PC-3 (cell line): ENCODE measurements around the gene NUDT8. TPM values are rescaled to one million over a fixed set of nuclear protein-coding genes. Genes with fewer than 3 reads are reported as not detected.

Experiments
- ATAC-seq: fragments of 200-7000 bp; cut with Tn5 transposase; 2 replicates; pipeline ENCODE4 v1.9.1; 2020; ENCODE audit warnings: mild to moderate bottlenecking, moderate library complexity
- BruUV-seq: library from RNA; stranded (reverse); fragments of 400-500 nt; replicated peaks from 2 replicates; lab custom pipeline; 2021; lab: Mats Ljungman, UMichigan
- CTCF ChIA-PET: fragments of 300-600 bp; sonication (Branson Sonifier 250); formaldehyde crosslinking; loops from one replicate; lab custom pipeline; 2022; ENCODE audit warnings: antibody characterized with exemption; lab: Charles Lee
- POLR2A ChIA-PET: fragments of 300-600 bp; sonication (Branson Sonifier 250); formaldehyde crosslinking; loops from one replicate; lab custom pipeline; 2022; ENCODE audit warnings: antibody characterized with exemption; ENCODE audit not compliant: unreplicated experiment; lab: Charles Lee
- DNase-seq: peaks from one replicate; pipeline ENCODE4 v3.0.0-alpha.2; 2015
- H2AFZ ChIP-seq: fragments of 300-600 bp; sonication (generic); 2 replicates; pipeline ENCODE4 v1.6.0; 2016; ENCODE audit warnings: antibody characterized with exemption, low read length
- H3F3A ChIP-seq: fragments of 300-600 bp; sonication (generic); one replicate; pipeline ENCODE4 v1.6.0; 2017; ENCODE audit warnings: antibody characterized with exemption, low read length, control low read depth, mild to moderate bottlenecking; ENCODE audit not compliant: unreplicated experiment
- H3K27ac ChIP-seq: fragments of 300-600 bp; sonication (generic); 2 replicates; pipeline ENCODE4 v1.5.1; 2016; ENCODE audit warnings: mild to moderate bottlenecking, low read length
- H3K27me3 ChIP-seq: fragments of 300-600 bp; sonication (generic); 2 replicates; pipeline ENCODE4 v1.6.1; 2016; ENCODE audit warnings: low read length, mixed read lengths
- H3K36me3 ChIP-seq: fragments of 300-600 bp; sonication (generic); 2 replicates; pipeline ENCODE4 v1.6.1; 2016; ENCODE audit warnings: low read depth, mixed run types, low read length, mixed read lengths
- H3K4me1 ChIP-seq: fragments of 300-600 bp; sonication (generic); 2 replicates; pipeline ENCODE4 v1.5.1; 2016; ENCODE audit warnings: low read length; ENCODE audit not compliant: insufficient read depth
- H3K4me2 ChIP-seq: fragments of 300-600 bp; sonication (generic); 2 replicates; pipeline ENCODE4 v1.6.0; 2016; ENCODE audit warnings: low read length
- H3K4me3 ChIP-seq: fragments of 300-600 bp; sonication (generic); 2 replicates; pipeline ENCODE4 v1.5.1; 2016; ENCODE audit warnings: mild to moderate bottlenecking, low read length, mixed read lengths
- H3K79me2 ChIP-seq: fragments of 300-600 bp; sonication (generic); 2 replicates; pipeline ENCODE4 v1.6.1; 2017; ENCODE audit warnings: low read length, mixed read lengths
- H3K9ac ChIP-seq: fragments of 300-600 bp; sonication (generic); 2 replicates; pipeline ENCODE4 v1.6.0; 2016; ENCODE audit warnings: mild to moderate bottlenecking, low read length
- H3K9me2 ChIP-seq: fragments of 300-600 bp; sonication (generic); replicated peaks from 2 replicates; pipeline ENCODE4 v1.6.1; 2016; ENCODE audit warnings: mixed run types, low read length, mixed read lengths
- H3K9me3 ChIP-seq: fragments of 300-600 bp; sonication (generic); 2 replicates; pipeline ENCODE4 v1.6.1; 2016; ENCODE audit warnings: low read length, mixed read lengths
- H4K20me1 ChIP-seq: fragments of 300-600 bp; sonication (generic); 2 replicates; pipeline ENCODE4 v1.6.1; 2016; ENCODE audit warnings: low read length, mixed read lengths
- CTCF ChIP-seq: fragments of 300-600 bp; sonication (generic); conservative IDR thresholded peaks from 2 replicates; pipeline ENCODE4 v1.5.1; 2017; ENCODE audit warnings: antibody characterized with exemption, low read depth, mild to moderate bottlenecking, low read length
- EZH2 ChIP-seq: fragments of 300-600 bp; sonication (generic); IDR thresholded peaks from one replicate; pipeline ENCODE4 v1.6.1; 2017; ENCODE audit warnings: antibody characterized with exemption, mild to moderate bottlenecking, low read length; ENCODE audit not compliant: unreplicated experiment
- EZH2phosphoT487 ChIP-seq: fragments of 300-600 bp; sonication (generic); IDR thresholded peaks from 2 replicates; pipeline ENCODE4 v1.6.1; 2018; ENCODE audit warnings: mild to moderate bottlenecking, antibody characterized with exemption, low read length, borderline replicate concordance
- intact Hi-C: fragments of 100-400 bp; cut with micrococcal nuclease; formaldehyde crosslinking; loops from 2 replicates; pipeline ENCODE4 v1.9.0; 2023
- total RNA-seq: library from RNA; depleted of rRNA; stranded (reverse); fragments of >200 nt; gene quantifications from 2 replicates; pipeline ENCODE4 v1.2.3, GENCODE V29; 2014

The NUDT8 gene
- total RNA-seq, 1 experiment from 2014 or later: 50.6 TPM

GRCh38 chr11:67635231-67635521 lies 5.4 kb upstream of the NUDT8 start:
- ATAC-seq (no peak), DNase-seq (no peak)
- Histone ChIP-seq H3K36me3 (no peaks in the 10 kb centered on the region), H3K9me2 (no peaks in the 10 kb centered on the region), H2AFZ (no peak overlapping the region), H3F3A (no peaks in the 10 kb centered on the region), H3K4me1 (peaks cover 7% of the 10 kb centered on the region), H3K4me3 (no peak overlapping the region), H3K9me3 (no peaks in the 10 kb centered on the region), H3K27ac (no peak overlapping the region), H3K79me2 (no peaks in the 10 kb centered on the region), H3K9ac (no peak overlapping the region), H3K27me3 (no peaks in the 10 kb centered on the region), H3K4me2 (no peak overlapping the region), H4K20me1 (no peaks in the 10 kb centered on the region)
- TF ChIP-seq CTCF: no peak
- TF ChIP-seq EZH2: no peak
- no peak for TF ChIP-seq EZH2phosphoT487
- ChIA-PET POLR2A (no interaction called here), CTCF (no interaction called here)
- no TSS peak for BruUV-seq
- intact Hi-C loops: no loop called here

DNA sequence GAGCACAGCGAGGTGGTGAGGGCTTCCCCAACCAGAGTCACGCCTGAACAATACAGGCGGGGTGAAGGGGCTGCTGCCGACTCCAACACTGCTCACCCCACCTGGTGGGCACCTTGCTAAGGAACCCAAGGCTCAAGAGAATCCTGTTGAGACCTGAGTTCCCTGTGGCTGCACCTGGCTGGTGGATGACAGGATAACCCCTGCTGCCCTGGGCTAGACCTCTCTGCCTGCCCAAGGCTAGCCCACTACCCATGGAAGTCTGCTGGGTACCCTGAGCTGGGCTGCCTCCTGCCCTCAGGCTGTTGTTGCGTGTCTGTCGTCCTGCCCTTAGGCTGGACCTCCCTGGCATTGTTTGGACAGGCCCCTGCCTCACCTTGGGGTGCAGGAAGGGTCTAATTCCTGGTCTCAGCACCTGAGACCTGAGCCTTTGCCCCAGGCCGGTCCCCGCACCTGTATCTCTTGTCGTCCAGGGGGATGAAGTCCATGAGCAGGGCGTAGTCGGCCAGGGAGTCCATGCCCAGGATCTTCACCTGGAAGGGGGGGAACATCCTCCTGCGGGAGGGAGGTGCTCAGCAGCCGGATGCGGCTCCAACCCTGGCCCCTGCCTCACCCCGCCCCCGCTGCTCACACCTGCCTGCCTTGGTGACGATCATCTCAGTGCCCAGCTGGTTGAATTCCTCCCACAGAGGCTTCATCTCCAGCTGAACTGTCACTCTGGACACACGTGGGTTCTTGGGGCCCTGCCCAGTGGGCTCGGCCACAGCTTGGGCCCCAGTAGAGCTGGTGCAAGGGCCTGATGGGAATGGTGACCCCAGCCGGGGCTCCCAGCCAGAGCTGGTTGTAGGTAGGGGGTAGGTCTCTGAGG lies 4.9 kb upstream of the NUDT8 start:
- H3K4me1 ChIP-seq: peaks cover 7% of the 10 kb centered on the region
- TF ChIP-seq EZH2 (no peak), EZH2phosphoT487 (no peak), CTCF (no peak)
- H3F3A ChIP-seq: no peaks in the 10 kb centered on the region
- no peaks in the 10 kb centered on the region for H3K36me3 ChIP-seq
- H2AFZ ChIP-seq: no peak overlapping the region
- no peak overlapping the region for H3K9ac ChIP-seq
- BruUV-seq: no TSS peak
- DNase-seq (no peak), ATAC-seq (no peak)
- no peak overlapping the region for H3K4me2 ChIP-seq
- no peaks in the 10 kb centered on the region for H4K20me1 ChIP-seq
- ChIA-PET CTCF (no interaction called here), POLR2A (no interaction called here)
- intact Hi-C loops: no loop called here
- no peaks in the 10 kb centered on the region for H3K9me2 ChIP-seq
- no peak overlapping the region for H3K4me3 ChIP-seq
- no peaks in the 10 kb centered on the region for H3K9me3 ChIP-seq
- H3K79me2 ChIP-seq: no peaks in the 10 kb centered on the region
- H3K27me3 ChIP-seq: no peaks in the 10 kb centered on the region
- no peak overlapping the region for H3K27ac ChIP-seq

DNA sequence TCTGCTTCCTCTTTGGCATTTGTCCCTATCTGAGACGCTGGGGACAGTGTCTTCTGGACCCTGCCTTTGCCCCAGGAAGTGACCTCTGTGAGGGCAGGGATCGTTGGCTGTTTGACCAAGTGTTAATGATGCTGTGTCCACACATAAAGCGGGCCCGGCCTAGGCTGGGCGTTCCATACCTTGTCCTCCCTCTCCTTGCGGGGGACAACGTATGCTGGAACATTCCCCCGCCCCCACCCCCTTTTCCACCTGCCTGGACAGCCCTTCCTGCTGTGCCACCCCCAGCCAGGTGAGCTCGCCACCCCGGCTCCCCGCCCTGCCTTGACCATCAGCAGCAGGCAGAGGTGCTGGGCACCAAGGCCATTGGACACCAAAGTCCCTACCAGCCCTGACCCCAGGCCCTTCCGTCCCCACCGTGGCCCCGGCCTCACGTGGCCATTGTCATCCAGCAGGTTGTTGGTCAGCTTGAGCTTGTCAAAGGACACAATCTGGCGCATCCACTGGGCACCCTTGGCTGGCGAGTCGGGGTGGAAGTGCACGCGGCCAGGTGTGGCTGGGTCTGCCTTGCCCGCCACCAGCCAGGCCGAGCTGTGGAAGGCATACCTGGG lies 4.1 kb upstream of the NUDT8 start:
- no peak for ATAC-seq
- no peak overlapping the region for H3K9ac ChIP-seq
- no peaks in the 10 kb centered on the region for H3K79me2 ChIP-seq
- POLR2A ChIA-PET: no interaction called here
- no peak overlapping the region for H3K27ac ChIP-seq
- no peaks in the 10 kb centered on the region for H3K9me2 ChIP-seq
- H3F3A ChIP-seq: no peaks in the 10 kb centered on the region
- H3K4me3 ChIP-seq: no peak overlapping the region
- no peaks in the 10 kb centered on the region for H3K36me3 ChIP-seq
- no peaks in the 10 kb centered on the region for H3K27me3 ChIP-seq
- intact Hi-C loops: no loop called here
- CTCF ChIA-PET: no interaction called here
- no peak overlapping the region for H3K4me2 ChIP-seq
- no peaks in the 10 kb centered on the region for H4K20me1 ChIP-seq
- H3K9me3 ChIP-seq: no peaks in the 10 kb centered on the region
- H3K4me1 ChIP-seq: peaks cover 14% of the 10 kb centered on the region
- DNase-seq: no peak
- no peak for TF ChIP-seq EZH2
- TF ChIP-seq EZH2phosphoT487: no peak
- no peak for TF ChIP-seq CTCF
- no peak overlapping the region for H2AFZ ChIP-seq
- BruUV-seq: no TSS peak
